HG03025 (cell line): Measurements from ENCODE around the gene PCDHGA5.
A peak's percentile ranks its signal among the peaks of the same experiment; 100 is the strongest.
"Not testable (repeated sequence)": the region's sequence is repeated elsewhere in the genome, so short reads cannot be mapped to it uniquely, and the experiment has no call there.

ENCODE experiments used
- ATAC-seq: cut with Tn5 transposase; IDR thresholded peaks from one replicate; pipeline ENCODE4 v1.9.1; 2021; ENCODE audit warnings: mild to moderate bottlenecking, moderate library complexity; ENCODE audit not compliant: unreplicated experiment, low FRiP score

PCDHGA5 gene

GRCh38 chr5:141363952-141364660 is at the start of gene PCDHGA5:
TSS of gene PCDHGA5 (plus strand) at chr5:141364162. CDS start at chr5:141364331, 169 bp downstream.
- no peak for ATAC-seq

GRCh38 chr5:141316963-141317362 is 47.0 kb upstream of the PCDHGA5 start:
- ATAC-seq, result not testable (repeated sequence)

- no peak for ATAC-seq
Observed at GRCh38 chr5:141319202-141319601, 44.8 kb upstream of the PCDHGA5 start.

GRCh38 chr5:141319699-141320098 is 44.3 kb upstream of the PCDHGA5 start:
- ATAC-seq, result no peak

- peak; percentile 98 for ATAC-seq
Observed at GRCh38 chr5:141320225-141321169, 43.5 kb upstream of the PCDHGA5 start, which contains the start of gene TAF7. TSS of gene TAF7 (minus strand) at chr5:141320784. CDS start at chr5:141320044, 740 bp downstream.

GRCh38 chr5:141322261-141322660 is 41.7 kb upstream of the PCDHGA5 start:
- ATAC-seq, result no peak

- ATAC-seq, result peak; percentile 88
Observed at GRCh38 chr5:141326088-141326854, 37.7 kb upstream of the PCDHGA5 start.

- ATAC-seq, result no peak
Observed at GRCh38 chr5:141328231-141328630, 35.7 kb upstream of the PCDHGA5 start.

GRCh38 chr5:141330299-141331080 is 33.5 kb upstream of the PCDHGA5 start, which contains the start of gene PCDHGA1:
TSS of gene PCDHGA1 (plus strand) at chr5:141330514.
- no peak for ATAC-seq

- ATAC-seq, result not testable (repeated sequence)
Observed at GRCh38 chr5:141332571-141332970, 31.4 kb upstream of the PCDHGA5 start.

GRCh38 chr5:141338538-141339306 is 25.2 kb upstream of the PCDHGA5 start, which contains the start of gene PCDHGA2:
TSS of gene PCDHGA2 (plus strand) at chr5:141338760.
- no peak for ATAC-seq

- not testable (repeated sequence) for ATAC-seq
Observed at GRCh38 chr5:141340781-141341354, 23.1 kb upstream of the PCDHGA5 start.

- no peak for ATAC-seq
Observed at GRCh38 chr5:141342773-141343172, 21.2 kb upstream of the PCDHGA5 start.

GRCh38 chr5:141343242-141343952 is 20.6 kb upstream of the PCDHGA5 start, which contains the start of gene PCDHGA3:
TSS of gene PCDHGA3 (plus strand) at chr5:141343829. CDS start at chr5:141344034, 205 bp downstream.
- ATAC-seq, result no peak

GRCh38 chr5:141343953-141344463 is 20.0 kb upstream of the PCDHGA5 start:
- no peak for ATAC-seq

- no peak for ATAC-seq
Observed at GRCh38 chr5:141345327-141345726, 18.6 kb upstream of the PCDHGA5 start.

GRCh38 chr5:141346017-141346416 is 17.9 kb upstream of the PCDHGA5 start:
- not testable (repeated sequence) for ATAC-seq
